ENCODE data around the gene HNMT.

DNA sequence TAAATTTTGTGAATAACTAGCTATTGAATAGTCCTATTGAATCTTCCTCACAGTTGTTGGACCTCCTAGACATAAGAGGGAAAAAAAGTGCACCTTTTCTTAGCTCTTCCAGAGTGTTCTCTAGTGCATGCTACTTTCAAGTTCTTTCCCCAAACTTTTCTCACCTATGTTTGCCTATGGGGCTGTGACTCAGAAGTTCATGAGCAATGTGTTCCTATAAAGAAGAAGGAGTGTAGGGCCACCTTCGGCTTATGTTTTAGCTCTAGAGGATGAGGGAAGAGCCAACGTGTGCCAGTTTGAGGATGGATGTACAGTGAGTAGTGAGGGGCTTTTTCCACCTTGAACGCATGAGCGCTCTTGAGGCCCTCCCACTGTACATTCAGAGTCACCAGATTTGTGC is 27.0 kb upstream of the HNMT start:
- TF ChIP-seq, protein P1, sequence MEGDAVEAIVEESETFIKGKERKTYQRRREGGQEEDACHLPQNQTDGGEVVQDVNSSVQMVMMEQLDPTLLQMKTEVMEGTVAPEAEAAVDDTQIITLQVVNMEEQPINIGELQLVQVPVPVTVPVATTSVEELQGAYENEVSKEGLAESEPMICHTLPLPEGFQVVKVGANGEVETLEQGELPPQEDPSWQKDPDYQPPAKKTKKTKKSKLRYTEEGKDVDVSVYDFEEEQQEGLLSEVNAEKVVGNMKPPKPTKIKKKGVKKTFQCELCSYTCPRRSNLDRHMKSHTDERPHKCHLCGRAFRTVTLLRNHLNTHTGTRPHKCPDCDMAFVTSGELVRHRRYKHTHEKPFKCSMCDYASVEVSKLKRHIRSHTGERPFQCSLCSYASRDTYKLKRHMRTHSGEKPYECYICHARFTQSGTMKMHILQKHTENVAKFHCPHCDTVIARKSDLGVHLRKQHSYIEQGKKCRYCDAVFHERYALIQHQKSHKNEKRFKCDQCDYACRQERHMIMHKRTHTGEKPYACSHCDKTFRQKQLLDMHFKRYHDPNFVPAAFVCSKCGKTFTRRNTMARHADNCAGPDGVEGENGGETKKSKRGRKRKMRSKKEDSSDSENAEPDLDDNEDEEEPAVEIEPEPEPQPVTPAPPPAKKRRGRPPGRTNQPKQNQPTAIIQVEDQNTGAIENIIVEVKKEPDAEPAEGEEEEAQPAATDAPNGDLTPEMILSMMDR (IDR thresholded peaks at IDR 0.05 in 4 of 5, conservative IDR thresholded peaks at IDR 0.05 in 1 of 5) = no peak
- no peak for TF ChIP-seq POLR2A (IDR thresholded peaks at IDR 0.05)

Measured in gastrocnemius medialis (tissue), 4 donors.